Neural cell (in vitro differentiated cells): ENCODE measurements around the gene PGLYRP1. TPM values are rescaled to one million over a fixed set of nuclear protein-coding genes. Genes with fewer than 3 reads are reported as not detected.
A peak's percentile ranks its signal among the peaks of the same experiment; 100 is the strongest.

ENCODE experiments used
- H2AFZ ChIP-seq: fragments of 200-600, 300-800 bp; sonication (generic), shearing (Covaris generic); 2 replicates; pipeline ENCODE4 v1.6.0; 2014; ENCODE audit warnings: low read depth, mild to moderate bottlenecking, antibody characterized with exemption, low read length, moderate library complexity
- H3F3A ChIP-seq: fragments of 200-600 bp; shearing (Covaris generic); 2 replicates; pipeline ENCODE4 v1.6.1; 2016; ENCODE audit warnings: mild to moderate bottlenecking, moderate library complexity, mixed read lengths, antibody characterized with exemption, low read length; ENCODE audit not compliant: insufficient read depth, poor library complexity, severe bottlenecking
- H3K27ac ChIP-seq: fragments of 200-600, 300-800 bp; sonication (generic), shearing (Covaris generic); 2 replicates; pipeline ENCODE4 v1.5.1; 2014; ENCODE audit warnings: mild to moderate bottlenecking, low read length, moderate library complexity
- H3K27me3 ChIP-seq: fragments of 300-800, 200-600 bp; sonication (generic), shearing (Covaris generic); 2 replicates; pipeline ENCODE4 v1.6.0; 2014; ENCODE audit warnings: mild to moderate bottlenecking, low read depth, low read length, moderate library complexity; ENCODE audit not compliant: insufficient read depth
- H3K36me3 ChIP-seq: fragments of 300-800, 200-600 bp; sonication (generic), shearing (Covaris generic); 2 replicates; pipeline ENCODE4 v1.5.1; 2014; ENCODE audit warnings: mild to moderate bottlenecking, antibody characterized with exemption, low read length, moderate library complexity; ENCODE audit not compliant: insufficient read depth
- H3K4me2 ChIP-seq: fragments of 300-800, 200-600 bp; sonication (generic), shearing (Covaris generic); 2 replicates; pipeline ENCODE4 v1.6.0; 2014; ENCODE audit warnings: mild to moderate bottlenecking, low read length
- H3K4me3 ChIP-seq: fragments of 300-800, 200-600 bp; sonication (generic), shearing (Covaris generic); 2 replicates; pipeline ENCODE4 v1.5.1; 2014; ENCODE audit warnings: mild to moderate bottlenecking, low read length, moderate library complexity
- H3K79me2 ChIP-seq: fragments of 200-600 bp; shearing (Covaris generic); replicated peaks from 2 replicates; pipeline ENCODE4 v1.6.0; 2014; ENCODE audit warnings: mild to moderate bottlenecking, low read length, moderate library complexity; ENCODE audit not compliant: insufficient read depth
- H3K9ac ChIP-seq: fragments of 300-800, 200-600 bp; sonication (generic), shearing (Covaris generic); 2 replicates; pipeline ENCODE4 v1.6.1; 2016; ENCODE audit warnings: mild to moderate bottlenecking, low read length, mixed read lengths
- H3K9me2 ChIP-seq: fragments of 200-600 bp; shearing (Covaris generic); 2 replicates; pipeline ENCODE4 v1.6.1; 2016; ENCODE audit warnings: mild to moderate bottlenecking, low read length, mixed read lengths; ENCODE audit not compliant: insufficient read depth
- H3K9me3 ChIP-seq: fragments of 200-600, 300-800 bp; sonication (generic), shearing (Covaris generic); 2 replicates; pipeline ENCODE4 v1.6.1; 2016; ENCODE audit warnings: mild to moderate bottlenecking, mixed run types, low read length, moderate library complexity, mixed read lengths
- H4K20me1 ChIP-seq: fragments of 200-600 bp; shearing (Covaris generic); 2 replicates; pipeline ENCODE4 v1.6.1; 2016; ENCODE audit warnings: mild to moderate bottlenecking, mixed run types; ENCODE audit not compliant: insufficient read depth
- EP300 ChIP-seq: fragments of 450-650 bp; conservative IDR thresholded peaks from 2 replicates; pipeline ENCODE4 v1.6.1; 2014; ENCODE audit warnings: antibody characterized with exemption, mild to moderate bottlenecking, moderate library complexity; ENCODE audit not compliant: poor library complexity, severe bottlenecking
- EZH2 ChIP-seq: fragments of 200-600, 300-800 bp; shearing (Covaris generic), sonication (generic); IDR thresholded peaks from 2 replicates; pipeline ENCODE4 v1.6.1; 2014; ENCODE audit warnings: antibody characterized with exemption, low read length, borderline replicate concordance, mild to moderate bottlenecking; ENCODE audit not compliant: insufficient read depth, poor library complexity, severe bottlenecking
- MXI1 ChIP-seq: fragments of 450-650 bp; conservative IDR thresholded peaks from 2 replicates; pipeline ENCODE4 v1.6.1; 2014; ENCODE audit warnings: antibody characterized with exemption, mild to moderate bottlenecking; ENCODE audit not compliant: poor library complexity, severe bottlenecking
- POLR2AphosphoS5 ChIP-seq: IDR thresholded peaks from 2 replicates; pipeline ENCODE4 v1.6.1; 2012
- RAD21 ChIP-seq: fragments of 450-650 bp; conservative IDR thresholded peaks from 2 replicates; pipeline ENCODE4 v1.6.1; 2014; ENCODE audit warnings: antibody characterized with exemption, mild to moderate bottlenecking, moderate library complexity
- SMC3 ChIP-seq: fragments of 450-650 bp; conservative IDR thresholded peaks from 2 replicates; pipeline ENCODE4 v1.6.1; 2014; ENCODE audit warnings: antibody characterized with exemption, mild to moderate bottlenecking, moderate library complexity; ENCODE audit not compliant: poor library complexity
- TAF1 ChIP-seq: IDR thresholded peaks from 2 replicates; pipeline ENCODE4 v1.6.1; 2012; ENCODE audit warnings: low read depth
- polyA plus RNA-seq: library from polyadenylated mRNA; depleted of rRNA; stranded (reverse); fragments of >200 nt; gene quantifications from 2 replicates; pipeline ENCODE4 v1.2.3, GENCODE V29; 2014
- TF ChIP-seq, protein P1 (sequence below): fragments of 450-650 bp; IDR thresholded peaks from 2 replicates; pipeline ENCODE4 v1.5.1; 2014; ENCODE audit warnings: antibody characterized with exemption, mild to moderate bottlenecking, moderate library complexity; ENCODE audit not compliant: poor library complexity, severe bottlenecking
- TF ChIP-seq, protein P2 (sequence below): IDR thresholded peaks from 2 replicates; pipeline ENCODE4 v1.6.1; 2012; ENCODE audit warnings: borderline replicate concordance

Gene PGLYRP1
- polyA plus RNA-seq, 1 donor from 2014 or later: not detected

DNA sequence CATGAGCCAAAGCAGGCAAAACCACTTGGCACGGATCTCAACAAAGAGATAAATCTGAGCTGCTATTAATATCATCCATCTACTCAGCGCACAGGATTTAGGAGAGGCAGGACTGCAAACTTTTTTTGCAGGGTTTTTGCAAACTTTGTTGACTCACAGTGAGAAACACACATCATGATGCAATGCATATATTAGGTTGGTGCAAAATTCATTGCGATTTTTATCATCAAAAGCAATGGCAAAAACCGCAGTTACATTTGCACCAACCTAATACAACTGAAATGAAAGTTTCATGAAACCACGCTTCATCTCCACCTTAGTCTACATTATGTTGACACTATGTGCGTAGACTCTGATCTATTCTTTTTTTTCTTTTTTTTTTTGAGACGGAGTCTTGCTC lies 44.7 kb downstream of the PGLYRP1 start:
- no peaks in the 10 kb centered on the region for H3K36me3 ChIP-seq
- H3K79me2 ChIP-seq: peaks cover 15% of the 10 kb centered on the region
- peak overlapping the region; percentile 98 for H3K27ac ChIP-seq
- no peaks in the 10 kb centered on the region for H3F3A ChIP-seq
- no peak overlapping the region for H3K9ac ChIP-seq
- no peaks in the 10 kb centered on the region for H3K9me2 ChIP-seq
- H3K4me2 ChIP-seq: no peak overlapping the region
- no peaks in the 10 kb centered on the region for H3K9me3 ChIP-seq
- H2AFZ ChIP-seq: no peak overlapping the region
- H4K20me1 ChIP-seq: no peaks in the 10 kb centered on the region
- TF ChIP-seq POLR2AphosphoS5: no peak
- no peak for TF ChIP-seq SMC3
- no peak for TF ChIP-seq RAD21
- TF ChIP-seq MXI1: no peak
- TF ChIP-seq, protein P1, sequence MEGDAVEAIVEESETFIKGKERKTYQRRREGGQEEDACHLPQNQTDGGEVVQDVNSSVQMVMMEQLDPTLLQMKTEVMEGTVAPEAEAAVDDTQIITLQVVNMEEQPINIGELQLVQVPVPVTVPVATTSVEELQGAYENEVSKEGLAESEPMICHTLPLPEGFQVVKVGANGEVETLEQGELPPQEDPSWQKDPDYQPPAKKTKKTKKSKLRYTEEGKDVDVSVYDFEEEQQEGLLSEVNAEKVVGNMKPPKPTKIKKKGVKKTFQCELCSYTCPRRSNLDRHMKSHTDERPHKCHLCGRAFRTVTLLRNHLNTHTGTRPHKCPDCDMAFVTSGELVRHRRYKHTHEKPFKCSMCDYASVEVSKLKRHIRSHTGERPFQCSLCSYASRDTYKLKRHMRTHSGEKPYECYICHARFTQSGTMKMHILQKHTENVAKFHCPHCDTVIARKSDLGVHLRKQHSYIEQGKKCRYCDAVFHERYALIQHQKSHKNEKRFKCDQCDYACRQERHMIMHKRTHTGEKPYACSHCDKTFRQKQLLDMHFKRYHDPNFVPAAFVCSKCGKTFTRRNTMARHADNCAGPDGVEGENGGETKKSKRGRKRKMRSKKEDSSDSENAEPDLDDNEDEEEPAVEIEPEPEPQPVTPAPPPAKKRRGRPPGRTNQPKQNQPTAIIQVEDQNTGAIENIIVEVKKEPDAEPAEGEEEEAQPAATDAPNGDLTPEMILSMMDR: no peak
- TF ChIP-seq EP300: no peak
- TF ChIP-seq, protein P2, sequence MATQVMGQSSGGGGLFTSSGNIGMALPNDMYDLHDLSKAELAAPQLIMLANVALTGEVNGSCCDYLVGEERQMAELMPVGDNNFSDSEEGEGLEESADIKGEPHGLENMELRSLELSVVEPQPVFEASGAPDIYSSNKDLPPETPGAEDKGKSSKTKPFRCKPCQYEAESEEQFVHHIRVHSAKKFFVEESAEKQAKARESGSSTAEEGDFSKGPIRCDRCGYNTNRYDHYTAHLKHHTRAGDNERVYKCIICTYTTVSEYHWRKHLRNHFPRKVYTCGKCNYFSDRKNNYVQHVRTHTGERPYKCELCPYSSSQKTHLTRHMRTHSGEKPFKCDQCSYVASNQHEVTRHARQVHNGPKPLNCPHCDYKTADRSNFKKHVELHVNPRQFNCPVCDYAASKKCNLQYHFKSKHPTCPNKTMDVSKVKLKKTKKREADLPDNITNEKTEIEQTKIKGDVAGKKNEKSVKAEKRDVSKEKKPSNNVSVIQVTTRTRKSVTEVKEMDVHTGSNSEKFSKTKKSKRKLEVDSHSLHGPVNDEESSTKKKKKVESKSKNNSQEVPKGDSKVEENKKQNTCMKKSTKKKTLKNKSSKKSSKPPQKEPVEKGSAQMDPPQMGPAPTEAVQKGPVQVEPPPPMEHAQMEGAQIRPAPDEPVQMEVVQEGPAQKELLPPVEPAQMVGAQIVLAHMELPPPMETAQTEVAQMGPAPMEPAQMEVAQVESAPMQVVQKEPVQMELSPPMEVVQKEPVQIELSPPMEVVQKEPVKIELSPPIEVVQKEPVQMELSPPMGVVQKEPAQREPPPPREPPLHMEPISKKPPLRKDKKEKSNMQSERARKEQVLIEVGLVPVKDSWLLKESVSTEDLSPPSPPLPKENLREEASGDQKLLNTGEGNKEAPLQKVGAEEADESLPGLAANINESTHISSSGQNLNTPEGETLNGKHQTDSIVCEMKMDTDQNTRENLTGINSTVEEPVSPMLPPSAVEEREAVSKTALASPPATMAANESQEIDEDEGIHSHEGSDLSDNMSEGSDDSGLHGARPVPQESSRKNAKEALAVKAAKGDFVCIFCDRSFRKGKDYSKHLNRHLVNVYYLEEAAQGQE: no peak
- TF ChIP-seq TAF1: no peak
- no peak for TF ChIP-seq EZH2
- no peaks in the 10 kb centered on the region for H3K27me3 ChIP-seq
- no peak overlapping the region for H3K4me3 ChIP-seq

DNA sequence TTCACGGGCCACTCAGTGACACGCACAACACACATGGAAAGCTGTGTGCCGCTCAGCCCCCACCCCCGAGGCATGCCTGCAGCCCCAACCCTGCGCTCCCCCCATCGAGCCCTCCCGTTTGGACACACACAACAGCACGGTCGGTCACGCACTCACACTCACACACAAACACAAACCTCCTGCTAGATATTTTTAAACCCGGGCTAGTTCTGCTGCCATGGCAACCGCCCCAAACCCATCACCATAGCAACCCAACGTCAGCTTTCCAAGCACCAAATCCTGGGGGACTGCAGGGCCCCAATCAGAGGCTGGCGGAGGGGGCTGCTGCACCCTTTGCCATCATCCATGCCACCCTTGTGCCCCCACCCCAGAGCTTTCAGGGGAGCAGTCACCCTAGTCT lies 46.7 kb downstream of the PGLYRP1 start:
- Histone ChIP-seq H4K20me1 (peaks cover 5% of the 10 kb centered on the region), H3K27ac (peak overlapping the region; percentile 98), H3K9ac (peak overlapping the region; percentile 97), H3K79me2 (peaks cover 34% of the 10 kb centered on the region), H3K9me2 (no peaks in the 10 kb centered on the region), H3K9me3 (no peaks in the 10 kb centered on the region), H3K27me3 (no peaks in the 10 kb centered on the region), H3K4me2 (peak overlapping the region; percentile 96), H2AFZ (peak overlapping the region; percentile 31), H3K36me3 (no peaks in the 10 kb centered on the region), H3K4me3 (peak overlapping the region; percentile 70), H3F3A (no peaks in the 10 kb centered on the region)
- TF ChIP-seq EP300: peak; percentile 88
- TF ChIP-seq SMC3: peak; percentile 28
- TF ChIP-seq RAD21: peak; percentile 15
- no peak for TF ChIP-seq EZH2
- no peak for TF ChIP-seq TAF1
- TF ChIP-seq, protein P1: no peak
- TF ChIP-seq, protein P2: peak; percentile 77
- peak; percentile 67 for TF ChIP-seq POLR2AphosphoS5
- TF ChIP-seq MXI1: peak; percentile 82
